GM03348 (cell line): Measurements from ENCODE around the gene COL4A2.

Source experiments
- DNase-seq: peaks from one replicate; pipeline ENCODE4 v3.0.0; 2012; ENCODE audit warnings: low spot score

COL4A2 gene

GRCh38 chr13:110402299-110403069 is 95.4 kb downstream of the COL4A2 start:
- no peak for DNase-seq

- no peak for DNase-seq
These were observed 96.2 kb downstream of the COL4A2 start for GRCh38 chr13:110403315-110403714.

GRCh38 chr13:110403721-110404120 is 96.6 kb downstream of the COL4A2 start:
- no peak for DNase-seq

GRCh38 chr13:110404321-110404720 is 97.2 kb downstream of the COL4A2 start:
- DNase-seq: no peak

- DNase-seq: peak; percentile 62
These were observed 98.7 kb downstream of the COL4A2 start for GRCh38 chr13:110405597-110406450.

- no peak for DNase-seq
These were observed 99.9 kb downstream of the COL4A2 start for GRCh38 chr13:110407021-110407420.

GRCh38 chr13:110407531-110407930 is 100.4 kb downstream of the COL4A2 start:
- DNase-seq: no peak

- no peak for DNase-seq
These were observed 101.2 kb downstream of the COL4A2 start for GRCh38 chr13:110408286-110408685.

GRCh38 chr13:110409581-110409992 is 102.5 kb downstream of the COL4A2 start:
- peak; percentile 46 for DNase-seq

- DNase-seq: no peak
These were observed 102.9 kb downstream of the COL4A2 start for GRCh38 chr13:110410000-110410399.

GRCh38 chr13:110410936-110411687 is 104.0 kb downstream of the COL4A2 start:
- no peak for DNase-seq

- DNase-seq: no peak
These were observed 104.6 kb downstream of the COL4A2 start for GRCh38 chr13:110411688-110412059.

GRCh38 chr13:110412132-110412914 is 105.2 kb downstream of the COL4A2 start:
- DNase-seq: peak; percentile 94

- no peak for DNase-seq
These were observed 106.1 kb downstream of the COL4A2 start for GRCh38 chr13:110413016-110413675.

GRCh38 chr13:110413676-110414040 is 106.6 kb downstream of the COL4A2 start:
- DNase-seq: no peak

- DNase-seq: no peak
These were observed 107.2 kb downstream of the COL4A2 start for GRCh38 chr13:110414283-110414682.

GRCh38 chr13:110414931-110415330 is 107.8 kb downstream of the COL4A2 start:
- no peak for DNase-seq

- no peak for DNase-seq
These were observed 108.6 kb downstream of the COL4A2 start for GRCh38 chr13:110415669-110416068.

- peak; percentile 69 for DNase-seq
These were observed 109.3 kb downstream of the COL4A2 start for GRCh38 chr13:110416131-110417025.

- DNase-seq: no peak
These were observed 111.9 kb downstream of the COL4A2 start for GRCh38 chr13:110418944-110419343.
